ENCODE measurements around the gene LRTM2. TPM values are rescaled to one million over a fixed set of nuclear protein-coding genes. Genes with fewer than 3 reads are reported as not detected.

The LRTM2 gene
- total and polyA plus RNA-seq, 9 of the 15 experiments (the other 6 are each of a cell fraction or from before 2014, with no cell fraction given): 0.09 TPM; not detected in 8

DNA sequence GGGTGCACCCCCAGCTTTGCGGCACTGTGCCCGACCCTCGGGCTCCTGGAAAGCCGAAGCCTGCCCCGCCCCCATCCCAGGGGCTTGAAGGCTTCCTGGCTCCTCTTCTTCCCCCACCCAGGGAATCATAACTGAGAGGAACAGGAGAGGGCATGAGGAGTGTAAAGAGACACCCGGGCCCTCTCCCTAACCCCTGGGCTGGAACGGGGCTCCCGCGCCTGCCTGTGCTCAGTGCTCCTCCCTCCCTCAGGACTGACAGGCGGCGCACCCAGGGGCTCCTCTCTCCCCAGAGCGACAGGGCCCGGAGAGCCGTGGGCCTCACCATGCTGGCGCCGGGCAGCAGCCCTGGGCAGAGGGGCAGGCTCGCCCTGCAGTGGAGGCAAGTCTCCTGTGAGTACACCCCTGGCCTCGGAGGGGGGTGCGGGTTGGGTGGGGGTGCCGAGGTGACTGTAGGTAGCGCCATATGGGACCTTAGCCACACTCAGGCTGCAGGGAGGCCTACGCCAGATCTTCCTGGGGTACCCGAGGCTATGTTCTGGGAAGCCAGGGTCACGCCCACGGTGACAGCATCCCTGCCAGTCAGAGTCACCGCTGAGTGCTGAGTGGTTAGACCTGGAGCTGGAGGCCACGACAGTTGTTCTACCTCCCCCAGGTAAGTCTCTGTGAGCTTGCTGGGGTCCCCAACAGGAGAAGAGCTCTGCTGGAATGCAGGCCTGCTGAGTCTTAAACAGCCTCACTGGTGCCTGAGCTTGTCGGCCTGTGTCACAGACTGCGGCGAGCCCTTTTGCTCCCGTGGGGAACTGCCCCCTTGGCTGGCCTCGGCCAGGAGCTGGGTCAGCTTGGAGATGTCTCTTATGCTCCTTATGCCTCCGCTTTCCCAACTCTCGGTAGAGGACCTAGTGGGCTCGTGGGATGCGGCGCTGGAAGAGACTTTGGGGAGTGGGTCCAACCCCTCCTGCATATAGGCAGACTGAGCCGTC is 7.8 kb downstream of the LRTM2 start (continued):
- TF ChIP-seq, protein P1, sequence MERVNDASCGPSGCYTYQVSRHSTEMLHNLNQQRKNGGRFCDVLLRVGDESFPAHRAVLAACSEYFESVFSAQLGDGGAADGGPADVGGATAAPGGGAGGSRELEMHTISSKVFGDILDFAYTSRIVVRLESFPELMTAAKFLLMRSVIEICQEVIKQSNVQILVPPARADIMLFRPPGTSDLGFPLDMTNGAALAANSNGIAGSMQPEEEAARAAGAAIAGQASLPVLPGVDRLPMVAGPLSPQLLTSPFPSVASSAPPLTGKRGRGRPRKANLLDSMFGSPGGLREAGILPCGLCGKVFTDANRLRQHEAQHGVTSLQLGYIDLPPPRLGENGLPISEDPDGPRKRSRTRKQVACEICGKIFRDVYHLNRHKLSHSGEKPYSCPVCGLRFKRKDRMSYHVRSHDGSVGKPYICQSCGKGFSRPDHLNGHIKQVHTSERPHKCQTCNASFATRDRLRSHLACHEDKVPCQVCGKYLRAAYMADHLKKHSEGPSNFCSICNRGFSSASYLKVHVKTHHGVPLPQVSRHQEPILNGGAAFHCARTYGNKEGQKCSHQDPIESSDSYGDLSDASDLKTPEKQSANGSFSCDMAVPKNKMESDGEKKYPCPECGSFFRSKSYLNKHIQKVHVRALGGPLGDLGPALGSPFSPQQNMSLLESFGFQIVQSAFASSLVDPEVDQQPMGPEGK (CRISPR knock-in tag; IDR thresholded peaks at IDR 0.05; ENCODE audit: borderline replicate concordance): no peak
- TF ChIP-seq, protein P2, sequence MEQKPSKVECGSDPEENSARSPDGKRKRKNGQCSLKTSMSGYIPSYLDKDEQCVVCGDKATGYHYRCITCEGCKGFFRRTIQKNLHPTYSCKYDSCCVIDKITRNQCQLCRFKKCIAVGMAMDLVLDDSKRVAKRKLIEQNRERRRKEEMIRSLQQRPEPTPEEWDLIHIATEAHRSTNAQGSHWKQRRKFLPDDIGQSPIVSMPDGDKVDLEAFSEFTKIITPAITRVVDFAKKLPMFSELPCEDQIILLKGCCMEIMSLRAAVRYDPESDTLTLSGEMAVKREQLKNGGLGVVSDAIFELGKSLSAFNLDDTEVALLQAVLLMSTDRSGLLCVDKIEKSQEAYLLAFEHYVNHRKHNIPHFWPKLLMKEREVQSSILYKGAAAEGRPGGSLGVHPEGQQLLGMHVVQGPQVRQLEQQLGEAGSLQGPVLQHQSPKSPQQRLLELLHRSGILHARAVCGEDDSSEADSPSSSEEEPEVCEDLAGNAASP (IDR thresholded peaks at IDR 0.05): no peak
- TF ChIP-seq SNRNP70 (optimal IDR thresholded peaks at IDR 0.05; ENCODE audit: low read depth, low read length) (no peak), CHD1 (IDR thresholded peaks at IDR 0.05; ENCODE audit: low read length) (no peak)
- TF ChIP-seq, protein P3, sequence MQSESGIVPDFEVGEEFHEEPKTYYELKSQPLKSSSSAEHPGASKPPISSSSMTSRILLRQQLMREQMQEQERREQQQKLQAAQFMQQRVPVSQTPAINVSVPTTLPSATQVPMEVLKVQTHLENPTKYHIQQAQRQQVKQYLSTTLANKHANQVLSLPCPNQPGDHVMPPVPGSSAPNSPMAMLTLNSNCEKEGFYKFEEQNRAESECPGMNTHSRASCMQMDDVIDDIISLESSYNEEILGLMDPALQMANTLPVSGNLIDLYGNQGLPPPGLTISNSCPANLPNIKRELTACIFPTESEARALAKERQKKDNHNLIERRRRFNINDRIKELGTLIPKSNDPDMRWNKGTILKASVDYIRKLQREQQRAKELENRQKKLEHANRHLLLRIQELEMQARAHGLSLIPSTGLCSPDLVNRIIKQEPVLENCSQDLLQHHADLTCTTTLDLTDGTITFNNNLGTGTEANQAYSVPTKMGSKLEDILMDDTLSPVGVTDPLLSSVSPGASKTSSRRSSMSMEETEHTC (IDR thresholded peaks at IDR 0.05): no peak

Data from K562 (cell line).